Retina (tissue), 1 donor: ENCODE results near the gene REPS1.
"Not testable (repeated sequence)": the region's sequence is repeated elsewhere in the genome, so short reads cannot be mapped to it uniquely, and the experiment has no call there.

Experiments used
- DNase-seq: peaks from one replicate; pipeline ENCODE4 v3.0.0-alpha.2; 2016

The REPS1 gene

GRCh38 chr6:138966870-138967269 lies 21.2 kb downstream of the REPS1 start:
- DNase-seq = no peak

DNA sequence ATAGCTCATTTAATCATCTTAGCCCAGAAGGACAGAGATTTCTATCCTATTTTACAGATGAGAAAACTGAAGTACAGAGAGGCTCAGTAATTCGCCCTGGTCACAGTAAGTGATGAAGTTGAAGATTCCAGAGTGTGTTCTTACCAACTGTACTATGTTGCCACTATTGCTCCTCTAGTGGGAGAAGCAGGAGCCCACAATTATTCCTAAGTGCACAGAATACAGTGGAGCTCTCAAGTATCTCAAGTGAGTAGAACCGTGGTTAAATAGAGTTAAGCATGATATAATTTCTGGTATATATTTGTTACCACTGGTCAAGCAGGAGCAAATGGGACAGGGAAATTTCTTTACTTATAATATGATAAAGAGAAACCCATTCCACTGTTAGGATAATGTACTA lies 22.1 kb downstream of the REPS1 start:
- no peak for DNase-seq

DNA sequence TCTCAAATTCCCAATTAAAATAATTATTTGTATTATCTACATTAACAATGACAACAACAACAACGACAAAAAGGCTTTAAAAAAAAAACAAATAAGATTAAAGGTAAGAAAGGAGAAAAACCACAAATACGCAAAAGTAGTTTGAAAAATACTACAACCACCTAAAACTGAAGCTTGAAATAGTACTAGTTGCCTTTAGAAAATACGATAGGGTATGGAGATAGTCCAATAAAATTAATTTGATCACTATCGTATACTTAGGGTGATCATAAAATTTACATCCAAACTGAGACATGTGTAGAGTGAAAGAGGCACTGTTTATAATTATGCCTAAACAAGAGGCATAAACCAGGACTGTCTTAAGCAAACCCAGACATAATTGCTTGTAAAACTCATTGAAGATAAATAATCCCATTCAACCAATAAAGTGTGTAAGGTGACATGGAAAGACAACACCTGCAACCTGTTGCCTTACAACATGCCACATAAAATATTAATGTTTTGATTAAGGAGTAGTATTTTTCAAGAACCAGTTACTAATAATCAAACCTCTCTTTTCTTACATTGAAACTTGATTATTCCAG lies 22.7 kb downstream of the REPS1 start:
- DNase-seq = no peak

DNA sequence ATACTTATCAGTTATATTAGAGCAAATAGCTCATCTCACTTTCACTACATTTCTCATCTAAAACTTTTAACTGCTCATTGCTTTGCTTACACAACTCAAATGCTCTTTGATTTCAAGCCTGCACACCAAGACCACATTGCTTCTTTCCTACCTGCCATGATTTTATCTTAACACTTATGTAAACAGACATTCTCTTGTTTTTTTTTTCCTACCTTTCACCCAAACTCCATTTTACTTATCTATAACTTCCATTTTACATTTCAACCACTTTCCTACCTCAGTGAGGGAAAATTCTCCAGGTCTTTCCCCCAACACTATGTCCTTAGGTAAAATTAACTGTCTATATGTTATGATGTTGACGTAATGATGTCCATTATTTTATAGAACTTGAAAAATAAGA lies 24.0 kb downstream of the REPS1 start:
- DNase-seq = no peak

GRCh38 chr6:138963531-138963930 lies 24.5 kb downstream of the REPS1 start:
- no peak for DNase-seq

DNA sequence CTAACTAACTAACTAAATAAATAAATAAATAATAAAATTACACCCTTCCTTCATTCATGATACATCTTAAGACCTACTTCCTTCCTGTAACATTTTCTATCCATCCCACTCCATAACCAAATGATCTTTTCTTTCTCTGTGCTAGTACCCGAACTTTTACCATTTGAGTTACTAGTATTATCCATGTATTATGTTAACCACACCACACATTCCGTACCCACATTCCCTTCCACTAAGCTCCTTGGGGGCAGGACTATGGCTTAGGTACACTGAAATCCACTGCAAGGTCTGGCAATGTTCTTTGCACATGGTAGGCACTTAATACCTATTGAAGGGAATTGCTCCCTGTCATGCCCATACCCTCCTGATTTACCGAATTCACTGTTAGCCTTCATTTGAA lies 24.9 kb downstream of the REPS1 start:
- no peak for DNase-seq

DNA sequence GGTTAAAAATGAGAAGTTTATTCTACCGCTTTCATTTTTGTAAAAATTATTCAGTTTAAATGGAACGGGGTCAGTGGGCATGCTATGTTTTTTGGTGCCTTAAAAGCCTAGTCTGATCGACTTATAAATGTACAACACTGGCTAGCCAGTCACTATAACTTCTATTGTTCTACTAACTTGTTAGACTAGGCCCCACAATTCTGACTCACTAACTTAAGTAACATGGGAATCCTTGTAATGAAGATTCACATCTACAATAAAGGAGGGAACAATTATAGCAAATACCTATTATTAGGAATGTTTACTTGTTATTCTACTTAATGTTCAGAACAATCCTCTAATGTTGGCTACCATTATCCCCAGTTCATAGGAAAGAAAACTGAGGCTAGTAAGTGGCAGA lies 28.5 kb downstream of the REPS1 start:
- no peak for DNase-seq

- no peak for DNase-seq
Measured at GRCh38 chr6:138958595-138958994, 29.5 kb downstream of the REPS1 start.

DNA sequence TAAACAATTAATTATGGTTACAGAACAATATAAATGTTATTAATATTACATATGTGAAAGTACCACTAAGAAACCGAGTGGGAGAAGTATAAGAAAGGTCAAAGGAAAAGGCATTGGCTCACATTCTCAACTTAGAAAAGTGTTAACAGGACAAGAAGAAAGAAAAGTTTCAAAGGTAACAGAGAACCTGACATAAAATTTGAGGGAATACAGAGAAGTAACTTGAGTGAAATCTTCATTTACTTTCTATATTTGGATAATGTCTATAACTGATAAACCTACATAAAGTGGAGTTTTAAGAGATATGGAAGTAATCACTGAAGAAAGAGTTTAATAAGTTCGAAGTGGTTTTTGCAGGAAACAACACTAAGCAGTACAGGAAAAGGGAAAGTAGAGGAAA lies 30.1 kb downstream of the REPS1 start:
- DNase-seq = no peak

DNA sequence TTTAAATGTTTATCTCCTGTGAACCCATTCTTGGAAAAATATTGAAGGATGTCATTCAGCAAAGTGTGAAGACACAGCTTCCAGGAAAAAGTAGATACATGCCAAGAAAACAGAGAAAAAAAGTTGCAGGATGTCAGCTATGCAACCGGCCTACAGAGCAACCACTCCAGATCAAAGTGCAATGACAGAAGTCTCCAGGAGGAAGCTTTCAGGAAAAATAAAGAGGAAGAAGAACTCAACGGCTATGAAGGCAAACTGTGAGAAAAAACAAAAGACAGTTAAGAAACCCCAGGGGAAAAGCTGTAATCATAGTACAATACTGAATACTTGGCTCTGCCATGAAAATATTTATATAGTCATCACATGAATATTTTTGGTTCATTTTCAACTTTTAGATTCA lies 30.6 kb downstream of the REPS1 start:
- DNase-seq = no peak

DNA sequence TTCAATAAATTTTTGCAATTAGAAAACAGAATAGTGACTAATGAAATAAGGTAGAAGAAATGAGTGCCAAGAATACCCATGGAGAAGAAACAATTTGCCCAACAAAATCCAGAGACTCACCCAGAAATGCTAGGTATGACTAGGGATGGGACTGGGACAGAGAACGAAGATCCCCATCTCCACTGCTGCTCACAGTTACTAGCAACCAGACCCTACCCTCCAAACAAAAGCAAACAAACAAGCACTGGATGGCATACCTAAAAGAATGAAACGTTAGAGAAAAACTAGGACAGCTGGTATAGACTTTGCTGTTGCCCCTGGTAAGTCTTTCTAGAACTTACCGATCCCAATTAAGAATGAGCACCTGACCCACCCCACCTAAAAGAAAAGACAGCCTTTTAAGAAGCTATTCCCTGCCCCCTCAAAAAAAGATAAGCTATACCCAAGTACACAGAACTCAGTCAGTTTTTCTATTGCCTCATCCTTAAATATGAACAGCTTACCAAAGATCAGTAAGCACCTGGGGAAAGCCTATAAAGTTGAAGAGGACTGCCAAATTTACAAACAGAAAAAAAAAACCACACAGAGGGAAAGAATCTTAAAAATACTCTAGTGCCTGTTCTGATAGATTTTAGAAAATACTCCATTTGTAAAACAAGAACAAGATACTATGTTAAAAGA lies 31.7 kb downstream of the REPS1 start:
- DNase-seq = no peak

DNA sequence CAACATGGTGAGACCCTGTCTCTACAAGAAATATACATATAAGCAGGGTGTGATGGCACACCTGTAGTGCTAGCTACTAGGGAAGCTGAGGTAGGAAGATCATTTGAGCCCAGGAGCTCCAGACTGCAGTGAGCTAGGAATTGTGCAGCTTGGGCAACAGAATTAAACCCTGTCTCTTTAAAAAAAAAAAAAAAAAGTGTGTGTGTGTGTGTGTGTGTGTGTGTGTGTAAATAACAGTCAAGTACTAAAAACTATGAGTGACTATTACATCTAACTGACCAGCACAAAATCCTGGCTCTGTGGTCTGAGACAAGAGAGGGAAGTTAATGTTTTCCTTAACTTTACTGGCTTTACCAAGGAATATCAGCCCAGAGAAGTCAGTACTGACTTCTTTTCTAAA lies 32.8 kb downstream of the REPS1 start:
- no peak for DNase-seq

DNA sequence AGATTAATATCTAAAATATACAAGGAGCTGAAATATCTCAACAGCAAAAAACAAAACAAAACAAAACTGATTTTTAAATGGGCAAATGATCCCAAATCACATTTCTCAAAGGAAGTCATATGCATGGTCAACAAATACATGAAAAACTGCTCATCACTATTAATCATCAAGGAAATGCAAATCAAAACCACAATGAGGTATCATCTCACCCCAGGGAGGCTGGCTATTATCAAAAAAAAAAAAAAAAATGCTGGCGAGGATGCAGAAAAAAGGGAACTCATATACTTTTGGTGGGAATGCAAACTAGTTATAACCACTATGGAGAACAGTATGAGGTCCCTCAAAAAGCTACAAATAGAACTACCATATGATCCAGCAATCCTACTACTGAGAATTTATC lies 34.6 kb downstream of the REPS1 start:
- DNase-seq = no peak

- no peak for DNase-seq
Measured at GRCh38 chr6:138948546-138949179, 39.4 kb downstream of the REPS1 start.

GRCh38 chr6:138948004-138948403 lies 40.0 kb downstream of the REPS1 start:
- no peak for DNase-seq

DNA sequence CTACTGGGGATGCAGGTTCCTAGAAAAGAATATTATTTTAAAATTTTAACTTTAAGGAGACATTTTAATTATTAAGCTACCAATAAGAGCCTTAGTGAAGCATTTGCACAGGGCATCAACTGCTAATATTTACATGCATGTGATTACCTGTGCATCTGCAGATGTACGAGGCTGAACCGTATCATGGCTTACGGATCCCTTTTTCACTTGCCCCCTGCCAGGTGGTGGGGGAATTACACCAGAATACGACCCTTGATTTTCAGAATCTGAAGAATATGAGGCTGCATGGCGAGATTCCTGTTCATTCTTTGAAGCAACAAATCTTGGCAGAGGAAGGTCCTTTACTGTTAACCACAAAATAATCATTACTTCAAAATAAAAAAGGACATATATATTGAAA lies 42.7 kb downstream of the REPS1 start:
- no peak for DNase-seq

DNA sequence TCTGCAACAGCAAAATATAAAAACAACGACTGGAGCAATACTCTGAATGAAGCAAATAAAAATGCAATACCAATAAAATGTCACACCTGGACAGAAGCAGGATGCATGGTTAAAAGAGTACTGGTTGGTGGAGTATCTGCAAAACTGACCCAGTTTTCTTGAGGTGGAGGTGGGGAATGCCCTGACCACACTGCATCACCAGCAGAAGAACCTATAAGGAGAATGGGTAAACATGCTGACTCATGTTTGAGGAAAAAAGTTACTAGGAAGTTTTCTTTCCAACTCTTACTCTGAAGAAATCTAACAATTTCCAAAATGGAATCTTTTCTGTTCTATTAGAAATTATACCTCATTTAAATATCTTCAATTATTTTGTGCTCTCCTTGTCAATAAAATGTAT lies 43.6 kb downstream of the REPS1 start:
- no peak for DNase-seq

GRCh38 chr6:138943089-138943625 lies 44.9 kb downstream of the REPS1 start:
- peak; percentile 12 for DNase-seq

DNA sequence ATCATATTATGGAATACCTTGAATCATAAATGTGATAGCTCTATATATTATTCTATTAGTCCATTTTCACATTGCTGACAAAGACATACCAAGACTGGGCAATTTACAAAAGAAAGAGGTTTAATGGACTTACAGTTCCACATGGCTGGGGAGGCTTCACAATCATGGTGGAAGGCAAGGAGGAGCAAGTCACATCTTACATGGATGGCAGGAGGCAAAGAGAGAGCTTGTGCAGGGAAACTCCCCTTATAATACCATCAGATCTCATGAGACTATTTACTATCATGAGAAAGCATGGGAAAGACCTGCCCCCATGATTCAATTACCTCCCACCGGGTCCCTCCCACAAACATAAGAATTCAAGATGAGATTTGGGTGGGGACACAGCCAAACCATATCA lies 51.2 kb downstream of the REPS1 start:
- DNase-seq = not testable (repeated sequence)

DNA sequence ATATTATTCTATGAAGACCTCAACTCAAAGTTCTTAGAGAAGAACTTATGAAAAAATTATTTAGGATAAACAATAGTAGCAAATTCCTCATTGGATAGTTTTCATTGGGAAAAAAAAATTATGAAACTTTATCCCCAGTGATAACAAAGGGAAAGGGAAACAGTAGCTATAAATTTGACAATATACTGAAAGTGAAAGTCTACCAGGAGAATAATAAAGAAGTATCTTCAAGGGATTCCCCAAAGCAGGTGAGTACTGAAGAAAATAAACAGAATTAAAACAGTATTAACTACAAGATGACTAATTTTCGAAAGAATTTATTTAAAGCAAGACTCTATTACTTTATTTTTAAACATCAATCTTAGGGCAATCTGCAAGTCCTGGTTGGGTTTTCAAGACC lies 56.4 kb downstream of the REPS1 start:
- no peak for DNase-seq

DNA sequence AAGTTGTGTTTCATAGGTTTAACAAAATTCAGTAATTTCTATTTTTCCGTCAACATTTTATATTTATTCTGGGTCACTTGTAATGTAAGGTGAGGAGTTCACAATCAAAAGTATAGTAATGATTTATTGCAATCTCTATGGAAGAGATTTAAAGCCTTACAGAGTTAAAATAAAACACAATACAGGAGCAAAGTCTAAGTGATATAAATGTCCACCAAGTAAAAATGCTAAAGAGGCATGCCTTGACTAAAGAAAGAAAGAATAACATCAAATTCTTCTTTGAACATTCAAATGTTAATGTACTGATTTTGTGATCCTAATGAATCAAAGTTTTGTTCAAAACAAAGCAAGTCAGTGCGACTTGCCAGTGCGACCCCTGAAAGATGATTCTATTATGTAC lies 61.5 kb downstream of the REPS1 start:
- DNase-seq = no peak

DNA sequence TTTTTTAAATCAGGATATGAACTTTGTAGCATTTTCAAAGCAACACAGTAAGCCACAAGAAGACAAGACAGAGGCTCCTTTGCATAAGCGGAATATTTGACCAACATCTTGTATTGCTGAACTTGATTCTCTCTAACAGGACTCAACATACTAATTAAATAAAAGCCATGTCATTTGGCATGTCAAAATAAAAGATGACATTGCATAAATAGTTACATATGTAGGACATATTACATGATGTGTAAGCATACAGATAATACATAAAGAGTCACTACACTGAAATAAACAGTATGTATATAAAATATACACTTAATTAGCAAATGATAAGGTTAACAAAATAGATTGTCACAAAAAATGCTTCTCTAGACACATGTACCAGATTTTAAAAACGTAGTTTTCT lies 62.2 kb downstream of the REPS1 start:
- DNase-seq = no peak

DNA sequence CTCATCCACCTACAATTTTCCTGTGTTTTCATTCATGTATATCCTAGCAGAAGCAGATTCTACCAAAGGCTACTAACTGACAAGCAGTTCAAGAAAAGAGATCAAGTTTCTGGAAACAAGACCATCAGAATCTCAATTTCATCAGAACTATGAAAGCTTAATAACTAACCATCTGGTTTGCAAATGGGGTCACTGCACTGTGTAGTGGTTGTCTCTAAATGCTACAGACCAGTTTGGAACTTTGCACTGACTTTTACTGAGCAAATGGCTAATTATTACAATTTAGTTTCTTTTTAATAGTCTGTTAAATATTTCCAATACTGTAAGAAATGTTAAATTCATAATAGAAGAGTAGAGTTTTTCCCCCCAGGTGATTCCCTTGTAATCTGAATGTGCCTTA lies 64.5 kb downstream of the REPS1 start:
- DNase-seq = no peak

DNA sequence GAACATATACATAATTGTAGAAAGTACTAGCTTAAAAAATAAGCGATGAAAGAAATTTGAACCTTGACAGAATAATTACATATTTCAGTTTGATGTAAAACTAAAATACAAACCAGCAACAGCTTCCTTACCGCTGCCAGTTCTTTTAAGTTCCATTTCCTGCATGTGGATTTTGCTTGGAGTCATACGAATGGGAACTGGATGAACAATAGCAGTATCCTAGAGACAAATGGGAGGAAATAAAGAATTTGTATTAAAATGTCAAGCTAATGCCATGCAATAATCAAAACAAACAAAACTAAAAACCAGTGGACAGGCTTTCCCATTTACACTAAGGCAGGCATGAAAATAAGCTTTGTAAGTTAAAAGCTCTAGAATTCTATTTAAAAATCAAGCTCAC lies 67.1 kb downstream of the REPS1 start:
- DNase-seq = no peak

DNA sequence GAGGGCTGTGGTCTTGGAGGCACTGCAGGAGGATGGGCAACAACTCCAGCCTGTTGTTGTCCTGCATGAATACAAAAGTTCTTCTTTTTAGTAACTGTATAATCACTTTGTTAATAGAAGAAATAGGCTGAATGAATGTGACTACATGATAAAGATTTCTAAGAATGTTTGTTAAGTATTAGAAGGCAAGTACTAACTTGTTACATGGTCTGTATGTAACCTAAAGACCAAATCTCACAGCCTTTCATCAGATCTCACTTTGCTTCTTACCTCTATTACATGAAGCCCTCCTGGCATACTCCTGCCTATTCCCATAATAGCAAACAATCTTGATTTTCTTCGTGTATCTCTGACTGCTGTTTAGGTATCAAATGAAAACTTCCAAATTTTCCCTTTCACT lies 73.4 kb downstream of the REPS1 start:
- no peak for DNase-seq
